ENCODE measurements around the gene TCEA3.
"Not testable (repeated sequence)": the region's sequence is repeated elsewhere in the genome, so short reads cannot be mapped to it uniquely, and the experiment has no call there.

TCEA3 gene

DNA sequence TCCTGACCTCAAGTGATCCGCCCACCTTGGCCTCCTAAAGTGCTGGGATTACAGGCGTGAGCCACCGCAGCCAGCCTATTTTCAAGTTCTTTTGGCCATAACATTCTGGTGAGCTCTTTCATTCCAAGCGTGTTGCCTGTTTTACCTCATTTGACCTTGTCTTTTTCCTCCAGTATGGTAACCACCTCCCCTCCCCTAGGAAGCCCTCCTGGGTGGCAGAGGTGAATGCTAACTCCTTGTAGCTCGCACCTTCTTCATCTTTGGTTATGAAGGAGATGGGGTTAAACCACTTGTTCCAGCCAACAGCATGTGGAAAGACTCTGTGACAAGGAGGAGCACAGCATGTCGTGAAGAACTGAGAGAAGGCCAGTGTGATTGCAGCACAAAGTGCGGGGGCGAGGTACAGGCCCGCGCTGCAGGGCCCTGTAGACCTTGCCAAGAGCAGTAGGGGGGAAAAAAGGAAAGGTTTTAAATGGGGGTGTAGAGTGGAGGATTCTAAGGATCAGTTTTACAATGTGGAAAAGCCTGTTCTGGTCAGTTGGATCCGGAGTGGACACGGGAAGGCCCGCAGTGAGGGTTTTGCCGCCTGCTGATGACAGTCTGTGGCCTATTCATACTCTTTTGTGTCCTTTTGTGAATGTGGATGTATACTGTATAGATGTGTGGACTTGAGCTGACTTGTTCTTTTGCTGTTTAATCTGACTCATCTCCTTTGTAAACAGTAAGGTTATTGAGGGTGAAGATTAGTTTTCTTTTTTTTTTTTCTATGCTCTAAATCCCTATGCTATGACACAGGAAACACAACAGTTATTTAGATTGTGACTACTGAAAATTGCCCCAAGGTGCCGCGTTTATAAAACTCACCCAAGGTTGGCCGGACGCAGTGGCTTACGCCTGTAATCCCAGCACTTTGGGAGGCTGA, 47.4 kb downstream of the TCEA3 start:
- no peak for FAIRE-seq
- TF ChIP-seq SPI1 (IDR thresholded peaks at IDR 0.05; ENCODE audit: low read depth, low read length): no peak
- TF ChIP-seq POLR2A (IDR thresholded peaks at IDR 0.05; ENCODE audit: low read depth, low read length): no peak
- no peak for TF ChIP-seq POLR2AphosphoS5 (IDR thresholded peaks at IDR 0.05; ENCODE audit: low read depth, low read length)
- TF ChIP-seq TAF1 (IDR thresholded peaks at IDR 0.05; ENCODE audit: low read depth, low read length): no peak
- TF ChIP-seq POU2F2 (IDR thresholded peaks at IDR 0.05; ENCODE audit: low read depth, low read length): no peak
- TF ChIP-seq PAX5 (IDR thresholded peaks at IDR 0.05; ENCODE audit: insufficient read depth, low read length, severe bottlenecking): no peak

DNA sequence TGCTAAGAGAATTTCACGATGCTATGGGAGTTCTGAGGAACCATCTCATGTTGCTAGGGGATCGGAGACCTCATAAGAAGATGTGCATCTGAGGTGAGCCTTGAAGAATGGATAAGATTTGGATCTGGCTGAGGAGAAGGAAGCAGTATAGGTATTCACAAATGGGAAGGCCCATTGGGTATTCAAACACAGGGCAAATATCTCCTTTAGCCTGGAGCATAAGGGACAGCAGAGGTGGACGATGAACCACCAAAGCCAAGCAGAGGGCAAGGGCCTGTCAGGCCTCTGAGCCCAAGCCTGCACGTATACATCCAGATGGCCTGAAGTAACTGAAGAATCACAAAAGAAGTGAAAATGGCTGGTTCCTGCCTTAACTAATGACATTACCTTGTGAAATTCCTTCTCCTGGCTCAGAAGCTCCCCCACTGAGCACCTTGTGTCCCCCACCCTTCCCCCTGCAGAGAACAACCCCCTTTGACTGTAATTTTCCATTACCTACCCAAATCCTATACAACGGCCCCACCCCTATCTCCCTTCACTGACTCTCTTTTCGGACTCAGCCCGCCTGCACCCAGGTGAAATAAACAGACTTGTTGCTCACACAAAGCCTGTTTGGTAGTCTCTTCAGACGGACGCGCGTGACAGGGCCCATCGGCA, 50.3 kb downstream of the TCEA3 start:
- DNase-seq (ENCODE audit: insufficient read length, low spot score); FAIRE-seq: not testable (repeated sequence)

More for the DNA sequence above, 47.4 kb downstream of the TCEA3 start:
- DNase-seq (ENCODE audit: insufficient read length, low spot score): no peak

DNA sequence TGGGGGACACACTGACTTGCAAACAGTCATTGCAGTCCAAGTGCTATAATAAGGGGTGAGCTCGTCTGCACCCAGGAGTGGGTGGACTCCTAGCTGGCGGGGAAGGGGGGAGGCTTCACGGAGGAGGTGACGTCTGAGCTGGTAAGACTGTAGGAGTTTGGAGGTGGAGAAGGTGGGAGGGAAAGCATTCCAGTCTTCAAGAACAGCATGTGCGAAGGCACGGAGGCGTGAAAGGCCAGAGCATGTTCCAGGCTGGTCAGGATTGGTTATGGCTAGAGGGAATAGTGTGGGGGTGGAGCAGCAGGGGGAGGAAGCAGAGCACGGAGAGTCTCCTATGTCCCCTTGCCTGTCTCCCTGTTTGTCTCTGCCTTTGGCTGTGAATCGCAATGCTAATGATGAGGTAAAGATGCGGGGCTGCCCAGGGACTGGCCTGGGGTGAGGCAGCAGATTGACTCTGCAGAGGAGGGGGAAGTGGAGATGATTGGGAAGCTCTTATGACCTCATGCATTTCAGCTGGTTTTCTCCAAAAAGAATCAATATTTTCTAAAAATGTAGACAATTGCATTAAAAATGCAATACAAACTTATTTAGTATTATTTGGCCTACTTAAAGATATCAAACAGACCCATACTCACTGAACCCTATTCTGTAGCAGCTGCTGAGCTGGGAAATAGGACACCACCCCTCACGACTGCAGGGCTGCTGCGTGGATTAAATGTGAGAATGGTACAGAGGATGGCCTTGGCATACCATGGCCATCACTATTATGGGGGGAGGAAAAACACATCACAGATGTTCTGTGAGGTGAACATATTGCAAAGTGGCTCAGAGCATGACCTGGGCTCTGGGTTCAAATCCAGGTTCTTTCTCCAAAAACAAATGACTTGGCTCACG, 52.3 kb downstream of the TCEA3 start:
- no peak for FAIRE-seq
- no peak for DNase-seq (ENCODE audit: insufficient read length, low spot score)
- TF ChIP-seq PAX5 (IDR thresholded peaks at IDR 0.05; ENCODE audit: insufficient read depth, low read length, severe bottlenecking) (no peak), TAF1 (IDR thresholded peaks at IDR 0.05; ENCODE audit: low read depth, low read length) (no peak), POU2F2 (IDR thresholded peaks at IDR 0.05; ENCODE audit: low read depth, low read length) (no peak), SPI1 (IDR thresholded peaks at IDR 0.05; ENCODE audit: low read depth, low read length) (no peak), POLR2AphosphoS5 (IDR thresholded peaks at IDR 0.05; ENCODE audit: low read depth, low read length) (no peak), POLR2A (IDR thresholded peaks at IDR 0.05; ENCODE audit: low read depth, low read length) (no peak)

DNA sequence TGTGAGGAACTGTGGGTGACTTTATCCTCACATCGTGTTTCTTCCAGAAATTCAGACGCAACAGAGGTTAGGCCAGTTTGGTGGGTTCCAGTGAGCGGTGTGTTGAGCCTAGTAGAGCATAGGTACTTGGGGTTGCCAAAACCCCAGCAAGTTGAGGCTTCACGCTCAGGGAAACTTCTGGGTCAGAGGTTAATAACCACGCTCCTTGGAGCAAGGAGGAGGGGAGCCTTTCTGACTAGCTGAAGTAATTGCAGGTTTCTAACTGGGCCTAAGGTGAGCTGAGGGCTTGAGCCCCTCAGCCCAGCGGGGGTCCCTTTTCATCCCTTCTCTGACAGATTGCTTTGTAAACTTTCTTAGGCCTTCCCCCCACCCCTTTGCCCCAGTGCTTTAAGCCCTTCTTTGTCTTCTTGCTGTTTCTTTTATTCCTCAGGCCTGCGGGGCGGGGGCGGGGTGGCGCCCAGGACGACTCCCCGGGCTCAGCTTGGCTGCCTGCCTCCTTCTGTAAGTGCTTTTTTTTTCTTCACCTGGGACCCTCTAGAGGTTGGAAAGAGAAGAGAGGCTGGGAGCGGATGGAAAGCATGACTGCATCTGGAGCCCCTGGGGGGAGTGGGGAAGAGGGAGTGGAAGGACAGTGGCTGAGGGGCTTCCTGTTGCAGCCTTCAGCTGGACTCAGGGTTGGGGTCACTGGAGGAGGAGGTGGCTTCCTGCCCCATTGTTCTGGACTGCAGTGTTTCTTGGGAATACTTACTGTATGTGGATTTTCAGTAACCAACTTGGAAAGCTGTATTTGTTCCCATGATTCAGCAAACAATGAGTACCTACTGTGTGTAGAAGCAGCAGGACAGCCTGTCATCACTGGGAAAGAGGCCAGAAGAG, 53.6 kb downstream of the TCEA3 start:
- FAIRE-seq (no peak), DNase-seq (ENCODE audit: insufficient read length, low spot score) (no peak)

DNA sequence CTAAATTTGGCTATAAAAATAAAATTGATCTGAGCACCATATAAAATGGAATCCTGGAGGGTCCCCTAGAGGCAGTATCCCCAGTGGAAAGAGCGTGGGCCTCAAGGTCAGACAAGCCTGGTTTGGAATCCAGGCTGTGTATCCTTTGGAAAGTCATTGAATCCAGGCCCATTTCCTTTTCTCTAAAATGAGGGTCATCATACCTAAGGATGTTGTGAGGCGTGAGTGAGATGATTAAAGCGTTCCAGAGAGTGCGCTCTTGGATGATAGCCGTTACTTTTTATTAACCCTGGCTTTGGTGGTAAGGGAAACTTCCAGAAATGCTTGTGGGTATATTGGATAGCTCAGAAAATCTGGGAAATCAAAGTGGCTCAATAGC, 54.2 kb downstream of the TCEA3 start:
- DNase-seq (ENCODE audit: insufficient read length, low spot score) (no peak), FAIRE-seq (no peak)
- TF ChIP-seq POU2F2 (IDR thresholded peaks at IDR 0.05; ENCODE audit: low read depth, low read length) (no peak), POLR2AphosphoS5 (IDR thresholded peaks at IDR 0.05; ENCODE audit: low read depth, low read length) (no peak), POLR2A (IDR thresholded peaks at IDR 0.05; ENCODE audit: low read depth, low read length) (no peak), TAF1 (IDR thresholded peaks at IDR 0.05; ENCODE audit: low read depth, low read length) (no peak), PAX5 (IDR thresholded peaks at IDR 0.05; ENCODE audit: insufficient read depth, low read length, severe bottlenecking) (no peak), SPI1 (IDR thresholded peaks at IDR 0.05; ENCODE audit: low read depth, low read length) (no peak)

More for the DNA sequence above, 53.6 kb downstream of the TCEA3 start:
- TF ChIP-seq POLR2A (IDR thresholded peaks at IDR 0.05; ENCODE audit: low read depth, low read length) (no peak), SPI1 (IDR thresholded peaks at IDR 0.05; ENCODE audit: low read depth, low read length) (no peak), POLR2AphosphoS5 (IDR thresholded peaks at IDR 0.05; ENCODE audit: low read depth, low read length) (no peak), TAF1 (IDR thresholded peaks at IDR 0.05; ENCODE audit: low read depth, low read length) (no peak), POU2F2 (IDR thresholded peaks at IDR 0.05; ENCODE audit: low read depth, low read length) (no peak), PAX5 (IDR thresholded peaks at IDR 0.05; ENCODE audit: insufficient read depth, low read length, severe bottlenecking) (no peak)

DNA sequence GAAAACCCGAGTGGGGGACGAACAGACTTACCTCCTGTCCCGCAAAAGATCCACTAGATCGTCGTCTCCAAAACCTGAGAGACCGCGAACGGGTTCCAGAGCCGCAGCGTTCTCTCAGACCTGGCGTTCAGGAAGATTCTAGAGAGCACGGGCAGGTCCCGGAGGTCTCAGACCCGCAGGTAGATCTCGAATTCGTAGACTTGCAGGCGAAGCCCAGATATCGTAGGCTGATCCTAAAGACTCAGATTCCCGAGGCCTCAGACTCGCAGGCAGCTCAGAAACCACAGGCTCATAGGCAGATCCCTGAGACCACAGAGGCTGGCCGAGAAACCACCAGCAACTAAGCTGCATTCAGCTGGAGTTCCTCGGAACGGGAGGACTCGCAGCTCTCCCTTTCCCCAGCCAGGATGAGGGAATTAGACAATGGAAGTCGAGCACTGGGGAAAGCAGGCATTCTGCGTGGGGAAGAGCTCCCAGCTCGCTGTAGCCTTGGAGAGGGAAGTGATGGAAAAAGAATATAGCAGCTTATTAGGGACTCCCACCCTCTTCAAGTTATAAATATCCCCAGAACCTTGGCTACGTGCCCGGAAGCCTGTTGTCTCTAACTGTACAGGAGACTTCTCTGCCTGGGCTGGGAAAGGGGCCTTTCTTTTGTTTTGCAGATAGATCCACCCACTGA, 55.1 kb downstream of the TCEA3 start, which contains the start of gene ZNF436:
Gene ZNF436 (minus strand): TSS at position 502 of the 679 bp plus-strand sequence. CDS start 1,831 bp downstream, outside the sequence.
- peak; percentile 52 for FAIRE-seq
- TF ChIP-seq SPI1 (IDR thresholded peaks at IDR 0.05; ENCODE audit: low read depth, low read length) (no peak), PAX5 (IDR thresholded peaks at IDR 0.05; ENCODE audit: insufficient read depth, low read length, severe bottlenecking) (no peak), POLR2AphosphoS5 (IDR thresholded peaks at IDR 0.05; ENCODE audit: low read depth, low read length) (no peak), POLR2A (IDR thresholded peaks at IDR 0.05; ENCODE audit: low read depth, low read length) (no peak), TAF1 (IDR thresholded peaks at IDR 0.05; ENCODE audit: low read depth, low read length) (no peak), POU2F2 (IDR thresholded peaks at IDR 0.05; ENCODE audit: low read depth, low read length) (no peak)
- DNase-seq (ENCODE audit: insufficient read length, low spot score): no peak

DNA sequence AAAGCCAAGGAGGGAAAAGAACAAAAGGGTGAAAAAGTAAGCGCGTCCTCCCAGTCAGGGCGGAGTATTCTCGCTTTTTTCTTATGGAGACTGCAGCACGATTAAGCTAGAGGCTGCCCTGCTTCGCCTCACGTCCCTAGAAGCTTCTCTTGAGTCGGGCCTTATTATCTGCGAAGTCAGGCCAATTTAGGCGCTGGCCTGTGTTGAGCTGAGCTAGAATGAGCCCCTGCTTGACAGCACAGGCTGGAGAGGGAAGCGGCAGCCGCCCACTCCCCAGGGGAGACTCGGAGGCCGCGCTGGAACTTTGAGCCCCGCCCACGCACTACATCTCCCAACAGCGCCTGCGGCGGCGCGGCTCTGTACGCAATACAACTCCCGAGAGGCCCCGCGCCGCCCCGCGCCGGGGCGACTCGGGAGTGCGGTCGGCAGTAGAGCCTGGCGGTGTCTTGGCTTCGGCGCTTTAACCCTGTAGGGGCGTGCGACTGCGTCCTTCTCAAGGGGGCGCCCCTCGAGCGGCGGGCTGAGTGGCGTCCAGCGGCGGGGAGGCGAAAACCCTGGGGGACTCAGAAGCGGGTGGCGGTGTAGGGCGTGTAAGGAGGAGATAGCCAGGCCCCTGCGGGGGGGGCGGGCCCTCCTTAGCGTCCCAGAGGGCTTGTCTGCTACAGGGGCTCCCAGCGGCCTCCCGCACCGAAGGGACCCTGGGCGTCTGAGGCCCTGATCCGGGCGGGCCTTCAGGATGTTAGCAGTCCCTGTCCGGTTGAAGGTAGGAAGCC, 55.8 kb downstream of the TCEA3 start:
- TF ChIP-seq TAF1 (IDR thresholded peaks at IDR 0.05; ENCODE audit: low read depth, low read length) (no peak), POU2F2 (IDR thresholded peaks at IDR 0.05; ENCODE audit: low read depth, low read length) (no peak), SPI1 (IDR thresholded peaks at IDR 0.05; ENCODE audit: low read depth, low read length) (no peak), PAX5 (IDR thresholded peaks at IDR 0.05; ENCODE audit: insufficient read depth, low read length, severe bottlenecking) (no peak), POLR2A (IDR thresholded peaks at IDR 0.05; ENCODE audit: low read depth, low read length) (no peak), POLR2AphosphoS5 (IDR thresholded peaks at IDR 0.05; ENCODE audit: low read depth, low read length) (no peak)
- no peak for FAIRE-seq
- DNase-seq (ENCODE audit: insufficient read length, low spot score): peak; percentile 82

Measured in GM12891 (cell line).